GM19324 (cell line): Measurements from ENCODE around the gene KCNJ11.

Source experiments
- ATAC-seq: cut with Tn5 transposase; IDR thresholded peaks from one replicate; pipeline ENCODE4 v1.9.1; 2021; ENCODE audit warnings: mild to moderate bottlenecking, moderate library complexity; ENCODE audit not compliant: unreplicated experiment, low FRiP score

The KCNJ11 gene

GRCh38 chr11:17369684-17370243 is 18.7 kb downstream of the KCNJ11 start:
- no peak for ATAC-seq

GRCh38 chr11:17369094-17369493 is 19.4 kb downstream of the KCNJ11 start:
- ATAC-seq = no peak

- no peak for ATAC-seq
Measured at GRCh38 chr11:17368551-17368950, 19.9 kb downstream of the KCNJ11 start.

DNA sequence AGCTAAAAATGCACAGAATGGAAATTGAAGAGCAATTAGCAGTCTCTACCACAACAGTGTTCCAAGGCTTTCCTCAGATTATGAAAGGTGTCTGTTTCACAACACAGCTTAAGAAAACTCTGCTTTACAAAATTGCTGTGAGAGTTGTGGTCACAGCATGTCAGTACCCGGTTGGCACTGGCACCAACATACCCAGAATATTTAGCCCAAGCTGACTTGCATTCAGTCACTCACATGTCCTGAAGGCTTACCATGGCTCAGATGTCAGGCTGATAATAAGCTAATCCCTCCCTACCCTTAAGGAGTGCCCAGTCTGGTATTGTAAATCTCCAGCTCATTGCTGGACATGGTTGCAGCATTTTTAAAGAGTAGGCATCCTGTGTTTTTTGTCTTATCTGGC is 22.0 kb downstream of the KCNJ11 start:
- no peak for ATAC-seq

DNA sequence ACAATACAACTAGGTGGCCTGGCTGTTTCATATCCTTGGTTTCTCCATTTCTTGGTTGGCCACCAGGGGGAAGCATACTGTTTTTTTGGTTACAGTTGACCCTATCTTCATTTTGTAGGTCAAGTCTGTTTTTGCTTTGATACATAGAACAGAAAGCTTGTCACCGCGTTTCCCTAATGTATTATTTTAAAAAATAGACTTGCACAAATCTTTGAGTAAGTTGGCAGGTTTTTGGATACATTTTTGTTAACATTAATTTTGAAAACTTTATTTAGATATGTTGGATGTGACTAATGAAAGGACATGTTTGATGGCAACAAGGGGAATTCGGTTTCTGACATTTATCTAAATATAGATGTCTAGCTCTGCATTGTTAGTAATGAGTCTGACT is 33.9 kb downstream of the KCNJ11 start:
- ATAC-seq = no peak

DNA sequence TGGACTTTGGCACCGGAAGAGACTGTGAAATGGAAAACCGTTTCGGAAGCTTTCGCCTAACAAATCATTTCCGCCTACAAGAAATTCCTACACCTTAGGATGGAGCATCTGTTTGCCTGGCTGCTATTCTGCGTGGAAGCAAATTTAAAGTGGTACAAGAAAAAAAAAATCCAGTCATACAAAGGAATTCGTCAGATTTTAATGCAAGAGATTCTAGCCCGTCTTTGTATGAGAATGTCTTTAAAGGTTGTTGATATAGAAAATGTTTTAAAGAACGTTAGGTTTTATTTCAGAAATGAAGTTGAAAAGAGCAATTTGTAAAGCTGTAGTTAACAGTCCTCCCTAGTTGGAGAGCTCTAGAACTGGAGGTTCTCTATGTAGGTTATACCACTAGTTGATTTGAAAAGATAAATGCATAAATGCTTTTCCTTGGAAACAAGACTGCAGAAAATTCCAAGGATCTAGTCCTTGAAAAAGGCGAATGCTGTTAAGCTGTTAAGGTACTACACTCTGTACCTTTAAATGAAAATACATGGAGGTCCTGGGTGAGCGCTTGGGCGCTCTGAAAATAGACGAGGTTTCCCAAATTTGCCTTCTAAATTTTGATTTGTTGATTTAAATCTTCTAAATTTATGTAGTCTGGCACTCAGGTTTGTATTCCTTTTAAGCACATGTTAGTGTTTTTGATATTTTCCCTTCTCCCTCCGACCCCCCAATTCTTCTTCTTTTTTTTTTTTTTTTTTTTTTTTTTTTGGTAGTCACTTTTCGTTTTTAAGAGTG is 34.4 kb downstream of the KCNJ11 start:
- ATAC-seq = no peak

- ATAC-seq = no peak
Measured at GRCh38 chr11:17352950-17353820, 35.3 kb downstream of the KCNJ11 start.

DNA sequence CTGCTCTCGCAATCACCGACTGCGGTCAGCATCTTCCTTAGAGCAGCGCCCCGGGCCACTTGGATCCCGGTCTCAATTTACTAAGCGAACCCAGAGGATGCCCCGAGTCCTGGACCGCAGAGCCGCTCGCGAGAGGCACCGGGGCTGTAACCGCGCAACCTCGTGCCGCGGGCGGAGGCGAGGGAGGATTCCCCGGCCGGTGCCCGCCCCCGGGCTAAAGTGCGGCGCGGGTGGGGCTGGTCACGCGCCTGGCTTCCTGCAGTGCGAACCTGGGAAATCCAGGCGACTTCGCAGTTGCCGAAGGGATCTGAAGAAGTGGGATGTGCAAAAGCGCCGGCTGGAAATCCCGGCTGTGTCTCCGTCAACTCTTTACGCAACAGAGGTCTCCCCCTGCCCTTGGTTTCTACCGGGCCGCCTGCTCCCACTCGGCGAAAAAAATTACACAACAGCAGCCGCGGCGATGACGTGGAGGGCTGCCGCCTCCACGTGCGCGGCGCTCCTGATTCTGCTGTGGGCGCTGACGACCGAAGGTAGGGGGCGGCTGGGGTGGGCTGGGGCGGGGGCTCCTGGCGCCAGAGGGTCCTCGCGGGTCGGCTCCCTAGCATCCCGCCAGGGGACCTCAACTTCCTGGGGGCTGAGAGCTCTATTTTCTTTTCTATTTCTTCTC is 36.8 kb downstream of the KCNJ11 start, which contains the start of gene NCR3LG1:
TSS of gene NCR3LG1 (plus strand) at position 291 of the 667 bp plus-strand sequence. CDS start at position 461, 170 bp downstream.
- no peak for ATAC-seq

GRCh38 chr11:17351172-17351509 is 37.3 kb downstream of the KCNJ11 start:
- no peak for ATAC-seq

GRCh38 chr11:17350455-17351171 is 37.8 kb downstream of the KCNJ11 start:
- no peak for ATAC-seq

- no peak for ATAC-seq
Measured at GRCh38 chr11:17347676-17348075, 40.8 kb downstream of the KCNJ11 start.

- no peak for ATAC-seq
Measured at GRCh38 chr11:17343907-17344306, 44.6 kb downstream of the KCNJ11 start.

DNA sequence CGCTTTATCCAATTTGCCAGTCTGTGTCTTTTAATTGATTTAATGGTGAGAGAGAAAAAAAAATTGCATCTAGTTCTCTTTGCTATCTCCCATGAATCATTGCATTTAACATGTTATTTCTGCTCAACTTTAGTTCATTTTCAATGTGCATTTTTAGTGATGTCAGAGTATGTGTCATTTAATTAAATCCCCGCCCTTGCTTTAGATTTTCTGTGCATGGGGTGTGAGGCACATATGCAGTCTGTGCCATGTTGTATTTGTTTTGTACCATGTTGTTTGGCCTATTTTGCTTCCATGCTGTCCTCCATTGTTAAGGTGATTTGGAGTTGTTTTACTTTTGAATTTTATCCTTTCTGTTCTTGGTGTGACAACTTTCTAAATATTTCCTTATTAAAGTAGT is 45.2 kb downstream of the KCNJ11 start:
- ATAC-seq = no peak
